ENCODE data around the gene EHF. TPM values are rescaled to one million over a fixed set of nuclear protein-coding genes. Genes with fewer than 3 reads are reported as not detected.

EHF gene
- total RNA-seq, 1 experiment from 2014 or later: 1.1 TPM

DNA sequence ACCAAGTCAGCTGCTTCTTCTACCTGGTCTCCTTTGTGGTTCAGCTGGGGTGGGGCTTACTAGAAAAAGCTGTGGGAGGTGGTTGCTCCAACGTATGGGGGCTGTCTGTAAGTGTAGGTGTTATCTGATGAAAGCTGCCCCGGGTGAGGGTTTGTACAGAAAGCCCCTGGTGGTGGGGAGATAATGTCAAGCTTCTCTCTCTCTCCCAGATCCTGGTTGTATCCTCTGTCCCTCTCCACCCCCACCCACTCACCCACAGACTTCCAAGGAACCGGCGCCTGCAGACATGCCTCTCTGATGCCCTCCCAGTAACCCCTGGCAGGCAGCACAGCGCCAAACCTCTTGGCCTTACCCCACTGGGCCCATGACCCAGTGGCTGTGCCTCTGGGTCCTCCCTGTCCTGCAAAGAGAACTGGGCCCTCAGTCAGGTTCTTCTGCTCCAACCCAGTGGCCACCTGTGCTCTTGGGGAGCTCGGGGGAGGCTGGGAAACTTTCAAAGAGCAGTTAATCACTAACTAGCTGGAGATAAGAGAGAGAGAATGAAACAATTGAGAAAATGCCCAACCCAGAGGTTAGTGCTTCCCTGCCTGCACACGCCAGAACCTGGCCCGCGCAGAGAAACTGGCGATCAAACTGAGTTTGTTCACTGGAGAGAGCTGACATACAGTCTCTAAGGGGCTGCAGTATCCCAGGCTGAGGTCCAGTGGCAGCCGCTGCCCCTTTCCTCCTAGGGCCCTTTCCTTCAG lies 20.4 kb upstream of the EHF start:
- intact Hi-C loops (cut with micrococcal nuclease): no loop called here
- DNase-seq (ENCODE audit: unreplicated experiment): no peak
- Mint-ChIP-seq H3K4me1 (ENCODE audit: insufficient read depth, unreplicated experiment) (peaks cover 30% of the 10 kb centered on the region), H3K27ac (ENCODE audit: low read depth, unreplicated experiment) (peak overlapping the region; percentile 25), H3K9me3 (ENCODE audit: unreplicated experiment) (no peaks in the 10 kb centered on the region), H3K4me3 (ENCODE audit: unreplicated experiment) (no peak overlapping the region), H3K36me3 (ENCODE audit: insufficient read depth, unreplicated experiment) (no peaks in the 10 kb centered on the region), H3K27me3 (ENCODE audit: insufficient read depth, unreplicated experiment) (no peaks in the 10 kb centered on the region)
- ChIA-PET CTCF (interaction anchor here (0.6 to 1.5 kb wide), 6 partner anchors 9 to 36 kb away, joined by 3 to 9 read pairs (median 3); no protein-coding TSS in a partner anchor), POLR2A (interaction anchor here (0.7 to 1.6 kb wide), 6 partner anchors 13 to 154 kb away, joined by 3 to 9 read pairs (median 4); no protein-coding TSS in a partner anchor)
- TF ChIP-seq, protein P1, sequence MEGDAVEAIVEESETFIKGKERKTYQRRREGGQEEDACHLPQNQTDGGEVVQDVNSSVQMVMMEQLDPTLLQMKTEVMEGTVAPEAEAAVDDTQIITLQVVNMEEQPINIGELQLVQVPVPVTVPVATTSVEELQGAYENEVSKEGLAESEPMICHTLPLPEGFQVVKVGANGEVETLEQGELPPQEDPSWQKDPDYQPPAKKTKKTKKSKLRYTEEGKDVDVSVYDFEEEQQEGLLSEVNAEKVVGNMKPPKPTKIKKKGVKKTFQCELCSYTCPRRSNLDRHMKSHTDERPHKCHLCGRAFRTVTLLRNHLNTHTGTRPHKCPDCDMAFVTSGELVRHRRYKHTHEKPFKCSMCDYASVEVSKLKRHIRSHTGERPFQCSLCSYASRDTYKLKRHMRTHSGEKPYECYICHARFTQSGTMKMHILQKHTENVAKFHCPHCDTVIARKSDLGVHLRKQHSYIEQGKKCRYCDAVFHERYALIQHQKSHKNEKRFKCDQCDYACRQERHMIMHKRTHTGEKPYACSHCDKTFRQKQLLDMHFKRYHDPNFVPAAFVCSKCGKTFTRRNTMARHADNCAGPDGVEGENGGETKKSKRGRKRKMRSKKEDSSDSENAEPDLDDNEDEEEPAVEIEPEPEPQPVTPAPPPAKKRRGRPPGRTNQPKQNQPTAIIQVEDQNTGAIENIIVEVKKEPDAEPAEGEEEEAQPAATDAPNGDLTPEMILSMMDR (IDR thresholded peaks at IDR 0.05; ENCODE audit: unreplicated experiment): no peak
- BruUV-seq (replicated peaks): no TSS peak

DNA sequence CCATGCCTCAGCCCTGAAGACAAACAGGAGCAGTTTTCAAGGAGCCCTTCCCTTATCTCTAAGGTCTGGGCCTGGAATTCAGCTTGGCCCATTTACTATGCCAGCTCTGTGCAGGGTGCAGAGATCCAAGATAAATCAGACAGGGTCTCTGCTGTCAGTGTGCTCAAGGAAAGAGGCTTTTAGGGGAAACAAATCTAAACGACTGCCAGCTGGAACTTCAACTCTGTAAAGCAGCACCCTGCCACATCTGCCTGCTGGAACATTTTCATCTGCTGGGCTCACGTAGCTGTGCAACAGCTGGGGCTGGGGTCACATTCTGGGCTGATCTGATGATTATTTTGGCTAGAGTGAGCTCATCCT lies 19.8 kb upstream of the EHF start:
- H3K36me3 Mint-ChIP-seq (ENCODE audit: insufficient read depth, unreplicated experiment): no peaks in the 10 kb centered on the region
- DNase-seq (ENCODE audit: unreplicated experiment): no peak
- H3K4me3 Mint-ChIP-seq (ENCODE audit: unreplicated experiment): no peak overlapping the region
- no peaks in the 10 kb centered on the region for H3K27me3 Mint-ChIP-seq (ENCODE audit: insufficient read depth, unreplicated experiment)
- TF ChIP-seq, protein P1 (IDR thresholded peaks at IDR 0.05; ENCODE audit: unreplicated experiment): no peak
- no peak overlapping the region for H3K27ac Mint-ChIP-seq (ENCODE audit: low read depth, unreplicated experiment)
- BruUV-seq (replicated peaks): no TSS peak
- no peaks in the 10 kb centered on the region for H3K9me3 Mint-ChIP-seq (ENCODE audit: unreplicated experiment)
- H3K4me1 Mint-ChIP-seq (ENCODE audit: insufficient read depth, unreplicated experiment): peaks cover 36% of the 10 kb centered on the region
- intact Hi-C loops (cut with micrococcal nuclease): no loop called here
- POLR2A ChIA-PET: interaction anchor here (0.7 to 1.6 kb wide), 3 partner anchors 52 to 153 kb away, joined by 3 to 9 read pairs (median 3); no protein-coding TSS in a partner anchor
- CTCF ChIA-PET: interaction anchor here (0.6 to 1.5 kb wide), 6 partner anchors 8 to 36 kb away, joined by 3 to 9 read pairs (median 3); no protein-coding TSS in a partner anchor

DNA sequence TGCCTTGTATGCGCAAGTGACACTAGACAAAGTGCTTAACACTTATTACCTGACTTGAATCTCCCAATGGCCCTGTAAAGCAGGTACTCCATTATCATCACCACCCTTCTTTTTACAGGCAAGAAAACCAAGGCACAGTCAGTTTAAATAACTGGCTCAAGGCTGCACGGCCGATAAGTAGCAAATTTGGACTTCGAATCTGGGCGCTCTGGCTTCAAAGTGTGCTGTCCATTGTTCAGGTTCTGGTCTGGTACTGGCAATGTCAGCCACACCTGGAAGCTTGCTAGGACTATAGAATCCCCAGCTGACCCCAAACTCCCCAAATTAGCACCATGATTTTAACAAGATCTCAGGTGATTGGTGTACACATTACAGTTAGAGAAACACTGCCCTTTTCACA lies 19.3 kb upstream of the EHF start:
- intact Hi-C loops (cut with micrococcal nuclease): no loop called here
- Mint-ChIP-seq H3K36me3 (ENCODE audit: insufficient read depth, unreplicated experiment) (no peaks in the 10 kb centered on the region), H3K27ac (ENCODE audit: low read depth, unreplicated experiment) (no peak overlapping the region), H3K27me3 (ENCODE audit: insufficient read depth, unreplicated experiment) (no peaks in the 10 kb centered on the region), H3K4me3 (ENCODE audit: unreplicated experiment) (no peak overlapping the region), H3K4me1 (ENCODE audit: insufficient read depth, unreplicated experiment) (peaks cover 37% of the 10 kb centered on the region), H3K9me3 (ENCODE audit: unreplicated experiment) (no peaks in the 10 kb centered on the region)
- no TSS peak for BruUV-seq (replicated peaks)
- DNase-seq (ENCODE audit: unreplicated experiment): no peak
- ChIA-PET CTCF (interaction anchor here (1.3 to 2.5 kb wide), 3 partner anchors 8 to 16 kb away, joined by 3 to 22 read pairs (median 9); no protein-coding TSS in a partner anchor), POLR2A (interaction anchor here (1.0 to 1.6 kb wide), 4 partner anchors 13 to 153 kb away, joined by 3 to 9 read pairs (median 4); no protein-coding TSS in a partner anchor)
- TF ChIP-seq, protein P1 (IDR thresholded peaks at IDR 0.05; ENCODE audit: unreplicated experiment): no peak

- CTCF ChIA-PET: interaction anchor here (1.3 to 2.5 kb wide), 2 partner anchors 8 to 16 kb away, joined by 3 to 22 read pairs; no protein-coding TSS in a partner anchor
- no TSS peak for BruUV-seq (replicated peaks)
- H3K27ac Mint-ChIP-seq (ENCODE audit: low read depth, unreplicated experiment): no peak overlapping the region
- TF ChIP-seq, protein P1 (IDR thresholded peaks at IDR 0.05; ENCODE audit: unreplicated experiment): no peak
- no peaks in the 10 kb centered on the region for H3K36me3 Mint-ChIP-seq (ENCODE audit: insufficient read depth, unreplicated experiment)
- H3K9me3 Mint-ChIP-seq (ENCODE audit: unreplicated experiment): no peaks in the 10 kb centered on the region
- intact Hi-C loops (cut with micrococcal nuclease): no loop called here
- H3K4me1 Mint-ChIP-seq (ENCODE audit: insufficient read depth, unreplicated experiment): peaks cover 37% of the 10 kb centered on the region
- peak; percentile 61 for DNase-seq (ENCODE audit: unreplicated experiment)
- no peak overlapping the region for H3K4me3 Mint-ChIP-seq (ENCODE audit: unreplicated experiment)
- no peaks in the 10 kb centered on the region for H3K27me3 Mint-ChIP-seq (ENCODE audit: insufficient read depth, unreplicated experiment)
- POLR2A ChIA-PET: interaction anchor here (0.6 to 1.5 kb wide), 4 partner anchors 12 to 295 kb away, joined by 3 to 4 read pairs (median 3); no protein-coding TSS in a partner anchor
These were observed 18.6 kb upstream of the EHF start for GRCh38 chr11:34602245-34602644.
